Ammon's horn (tissue), 1 donor: Measurements from ENCODE around the gene CDC42BPA.

ENCODE experiments used
- DNase-seq: peaks from one replicate; pipeline ENCODE4 v3.0.0-alpha.2; 2016; ENCODE audit warnings: low spot score

CDC42BPA gene

GRCh38 chr1:227212164-227212563 is 106.1 kb downstream of the CDC42BPA start:
- no peak for DNase-seq

- no peak for DNase-seq
These were observed 107.7 kb downstream of the CDC42BPA start for GRCh38 chr1:227210604-227211003.

DNA sequence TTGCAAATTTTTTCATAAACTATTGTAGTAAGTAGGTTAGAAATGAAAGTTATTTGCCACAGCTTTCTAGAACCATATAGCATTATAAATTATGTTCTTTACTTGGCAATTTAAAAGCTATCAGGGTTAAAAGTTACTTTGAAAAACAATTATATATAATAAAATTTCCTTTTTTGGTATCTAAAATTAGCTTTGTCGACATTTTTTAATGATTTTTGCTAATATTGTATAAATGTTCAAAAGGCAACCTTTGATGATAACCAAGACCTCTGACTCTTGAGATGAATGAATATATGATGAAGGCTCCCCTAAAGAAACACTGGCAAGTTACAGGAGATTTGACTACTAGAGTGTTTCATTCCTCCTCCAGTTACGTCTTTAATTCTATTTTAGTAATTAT is 121.2 kb downstream of the CDC42BPA start:
- DNase-seq: no peak

DNA sequence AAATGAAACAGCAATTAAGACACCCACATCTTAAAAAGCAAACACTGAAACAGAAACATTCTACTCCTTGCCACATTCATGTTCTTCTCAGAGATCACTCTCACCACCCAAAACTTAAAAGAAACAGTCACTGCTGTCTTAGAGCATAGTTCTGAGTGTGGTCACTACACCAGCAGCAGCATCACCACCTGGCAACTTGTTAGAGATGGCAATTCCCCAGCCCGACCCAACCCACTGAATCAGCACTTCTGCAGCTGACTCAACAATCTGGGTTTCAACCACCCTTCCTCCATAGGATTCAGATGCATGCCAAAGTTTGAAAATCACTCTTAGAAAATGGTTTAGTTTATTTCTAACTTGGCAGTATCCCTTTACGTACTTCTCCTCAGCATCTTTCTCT is 126.1 kb downstream of the CDC42BPA start:
- peak; percentile 29 for DNase-seq

- DNase-seq: no peak
These were observed 126.7 kb downstream of the CDC42BPA start for GRCh38 chr1:227191607-227192006.

DNA sequence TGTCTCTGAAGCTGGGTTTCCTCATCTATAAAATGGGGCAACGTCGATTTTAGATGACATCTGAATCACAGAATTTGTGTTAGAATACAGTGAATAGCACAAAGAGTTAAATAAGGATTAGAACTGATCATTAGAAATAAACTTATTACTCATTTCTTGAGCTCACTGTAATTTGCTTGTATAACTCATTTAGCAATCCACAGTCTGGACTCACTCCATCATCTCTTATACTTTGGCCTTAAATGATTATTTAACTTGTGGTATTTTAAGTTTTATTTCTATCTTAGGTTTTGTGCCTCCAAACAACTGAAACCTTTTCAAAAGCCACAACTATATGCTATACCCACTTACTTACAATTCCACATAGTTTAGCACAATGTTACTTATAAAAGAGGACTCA is 128.0 kb downstream of the CDC42BPA start:
- no peak for DNase-seq

DNA sequence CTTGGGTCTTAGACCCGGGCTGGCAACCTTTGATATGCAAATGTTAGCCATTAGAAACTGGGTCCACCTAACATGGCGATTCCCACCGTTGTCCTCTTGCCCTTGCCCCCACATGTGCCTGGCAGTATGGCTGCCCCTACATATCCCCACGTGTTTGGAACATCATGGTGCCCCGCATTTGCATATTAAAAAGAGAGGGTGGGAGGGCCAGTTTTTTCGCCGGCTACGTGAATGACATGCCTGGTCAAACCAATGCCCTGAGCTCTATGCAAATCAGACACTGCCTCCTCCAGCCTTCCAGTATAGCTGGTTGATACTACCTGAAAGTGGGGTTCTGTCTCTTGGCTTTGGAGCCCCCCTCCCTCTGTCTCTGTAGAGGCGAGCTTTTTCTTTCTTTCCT is 133.0 kb downstream of the CDC42BPA start:
- no peak for DNase-seq

- no peak for DNase-seq
These were observed 136.3 kb downstream of the CDC42BPA start for GRCh38 chr1:227182012-227182411.

DNA sequence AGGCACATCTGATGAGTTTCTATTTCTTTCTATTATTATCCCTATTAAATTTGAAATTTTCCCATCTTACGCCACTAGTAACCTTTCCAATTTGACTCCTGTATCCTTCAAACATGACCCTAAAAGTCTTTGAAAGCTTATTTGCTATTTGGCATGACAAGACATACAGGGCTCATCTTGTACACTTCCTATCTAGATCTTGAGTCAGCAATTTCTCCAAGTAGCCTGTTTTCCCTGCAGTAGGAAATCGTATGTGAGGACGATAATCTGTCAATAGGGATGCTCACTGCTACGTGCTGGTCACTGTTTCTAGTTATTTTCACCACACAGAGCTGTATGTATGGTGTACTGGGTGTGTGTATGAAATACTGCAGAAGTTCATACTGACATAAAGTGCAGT is 142.7 kb downstream of the CDC42BPA start:
- no peak for DNase-seq

- DNase-seq: no peak
These were observed 144.1 kb downstream of the CDC42BPA start for GRCh38 chr1:227174164-227174563.

DNA sequence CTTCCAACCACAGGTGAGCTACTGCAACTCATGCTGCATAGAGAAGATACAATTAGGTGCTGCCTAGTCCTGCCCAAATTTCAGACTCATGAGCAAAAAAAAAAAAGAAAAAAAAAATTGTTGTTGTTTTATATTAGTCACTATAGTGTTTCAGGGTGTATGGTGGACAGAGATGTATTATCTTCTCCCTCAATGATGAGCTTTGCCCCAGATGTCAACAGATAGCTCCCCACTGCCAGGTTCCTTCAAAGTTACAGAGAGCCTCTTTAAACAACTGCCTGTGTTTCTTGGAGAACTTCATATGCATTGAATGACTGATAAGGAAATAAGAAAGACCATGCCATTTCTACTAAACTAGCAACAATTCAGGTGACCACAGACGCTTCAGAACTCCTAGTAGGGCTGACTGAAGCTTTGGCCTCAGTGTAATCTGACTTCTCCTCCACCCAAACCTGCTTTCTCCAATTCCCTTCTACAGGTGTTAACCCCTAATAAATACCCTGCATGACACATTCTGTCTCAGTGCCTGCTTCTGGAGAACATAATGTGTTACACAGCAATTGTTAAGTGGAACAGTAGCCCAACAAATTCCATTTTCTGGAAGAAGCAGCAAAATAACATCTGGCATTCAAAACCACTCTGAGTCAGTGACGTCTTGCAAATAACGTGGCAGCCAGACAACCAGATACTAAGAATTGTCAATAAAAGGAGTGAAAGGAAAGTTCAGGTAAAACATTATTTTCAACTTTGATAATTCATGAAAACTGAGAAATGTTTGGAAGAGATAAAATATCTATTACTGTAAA is 147.7 kb downstream of the CDC42BPA start:
- DNase-seq: no peak

- no peak for DNase-seq
These were observed 148.9 kb downstream of the CDC42BPA start for GRCh38 chr1:227169343-227169742.

- DNase-seq: no peak
These were observed 150.8 kb downstream of the CDC42BPA start for GRCh38 chr1:227167276-227168101.

- DNase-seq: no peak
These were observed 151.7 kb downstream of the CDC42BPA start for GRCh38 chr1:227166559-227166958.

- no peak for DNase-seq
These were observed 156.8 kb downstream of the CDC42BPA start for GRCh38 chr1:227161470-227161869.

- no peak for DNase-seq
These were observed 161.8 kb downstream of the CDC42BPA start for GRCh38 chr1:227156520-227156919.

DNA sequence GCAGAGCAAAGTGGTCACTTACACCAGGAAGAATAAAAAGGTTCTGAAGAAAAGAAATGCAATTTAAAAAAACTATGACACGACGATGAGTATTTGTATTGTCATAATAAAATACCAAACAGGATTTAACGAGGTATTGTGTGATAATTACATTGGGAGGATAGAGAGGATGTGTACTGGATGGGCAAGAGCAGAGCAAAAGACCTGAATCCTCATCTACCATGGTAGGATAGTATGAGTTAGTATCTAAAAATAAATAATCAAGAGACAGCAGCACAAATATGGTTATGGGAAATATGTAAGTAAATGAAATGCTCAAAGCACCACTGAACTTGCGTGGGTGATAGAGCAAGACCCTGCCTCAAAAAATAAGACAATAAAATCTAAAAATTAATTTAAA is 162.6 kb downstream of the CDC42BPA start:
- DNase-seq: no peak

GRCh38 chr1:227155004-227155403 is 163.3 kb downstream of the CDC42BPA start:
- DNase-seq: no peak

DNA sequence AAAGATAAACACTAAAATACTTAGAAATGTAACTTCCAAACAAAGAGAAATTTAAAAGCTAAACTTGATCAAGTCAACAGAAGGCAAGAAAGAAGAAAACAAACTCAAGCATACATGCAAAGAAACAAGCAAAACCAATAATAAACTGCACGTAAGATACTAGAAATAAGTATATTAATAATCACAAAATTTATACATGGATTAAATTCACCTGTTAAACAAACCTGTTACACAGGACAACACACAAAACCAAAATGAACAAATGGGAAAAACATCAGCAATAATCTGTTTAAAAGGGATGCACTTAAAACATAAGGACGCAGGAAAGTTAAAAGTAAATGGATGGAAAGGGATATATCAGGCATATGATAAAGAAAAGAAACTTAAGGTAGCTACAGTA is 165.8 kb downstream of the CDC42BPA start:
- no peak for DNase-seq

- no peak for DNase-seq
These were observed 177.9 kb downstream of the CDC42BPA start for GRCh38 chr1:227140376-227140775.

DNA sequence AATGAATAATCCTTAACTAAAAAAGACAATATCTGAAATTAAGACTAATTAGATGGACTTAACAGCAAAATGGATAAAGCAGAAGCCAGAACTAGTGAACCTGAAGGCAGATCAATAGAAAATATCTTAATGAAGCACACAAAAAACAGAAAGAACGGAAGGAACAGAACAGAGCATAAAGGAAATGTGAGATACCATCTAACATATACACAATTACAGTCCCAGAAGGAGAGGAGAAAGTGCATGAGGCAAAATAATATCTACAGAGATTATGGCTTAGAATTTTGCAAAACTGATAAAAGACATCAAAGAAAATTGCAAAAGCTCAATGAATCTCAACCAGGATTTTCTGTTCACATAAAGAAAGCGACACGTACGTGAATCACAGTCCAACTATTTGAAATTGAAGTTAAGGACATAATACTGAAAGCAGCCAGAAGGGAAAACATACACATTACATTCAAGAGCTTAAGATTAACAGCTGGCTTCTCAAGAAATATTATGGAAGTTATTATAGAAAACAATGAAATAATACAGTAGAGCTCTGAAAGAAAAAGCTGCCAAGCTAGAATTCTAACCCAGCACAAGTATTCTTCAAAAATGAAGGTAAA is 182.0 kb downstream of the CDC42BPA start:
- DNase-seq: no peak

GRCh38 chr1:227134686-227135314 is 183.5 kb downstream of the CDC42BPA start:
- no peak for DNase-seq
